HG03460 (cell line): ENCODE measurements around the gene FAM43A.

ENCODE experiments used
- ATAC-seq: cut with Tn5 transposase; IDR thresholded peaks from one replicate; pipeline ENCODE4 v1.9.1; 2021; ENCODE audit not compliant: unreplicated experiment

FAM43A gene

GRCh38 chr3:194707147-194707540, 21.5 kb downstream of the FAM43A start:
- no peak for ATAC-seq

- no peak for ATAC-seq
Observed at GRCh38 chr3:194711286-194711685, 25.6 kb downstream of the FAM43A start.

GRCh38 chr3:194711913-194712312, 26.2 kb downstream of the FAM43A start:
- ATAC-seq, result no peak

GRCh38 chr3:194713299-194714136, 27.8 kb downstream of the FAM43A start:
- no peak for ATAC-seq

- ATAC-seq, result no peak
Observed at GRCh38 chr3:194714137-194714455, 28.4 kb downstream of the FAM43A start.

- no peak for ATAC-seq
Observed at GRCh38 chr3:194714564-194714963, 28.9 kb downstream of the FAM43A start.

GRCh38 chr3:194715022-194715800, 29.5 kb downstream of the FAM43A start:
- ATAC-seq, result no peak

GRCh38 chr3:194718079-194718478, 32.4 kb downstream of the FAM43A start:
- no peak for ATAC-seq

- ATAC-seq, result no peak
Observed at GRCh38 chr3:194720048-194720447, 34.4 kb downstream of the FAM43A start.

GRCh38 chr3:194723846-194724618, 38.3 kb downstream of the FAM43A start:
- no peak for ATAC-seq

- ATAC-seq, result no peak
Observed at GRCh38 chr3:194725346-194725745, 39.7 kb downstream of the FAM43A start.

GRCh38 chr3:194727435-194728128, 41.9 kb downstream of the FAM43A start:
- no peak for ATAC-seq

GRCh38 chr3:194728986-194729385, 43.3 kb downstream of the FAM43A start:
- ATAC-seq, result no peak

GRCh38 chr3:194730365-194730764, 44.7 kb downstream of the FAM43A start:
- no peak for ATAC-seq

- ATAC-seq, result no peak
Observed at GRCh38 chr3:194731506-194732073, 45.9 kb downstream of the FAM43A start.

- ATAC-seq, result no peak
Observed at GRCh38 chr3:194732617-194733016, 46.9 kb downstream of the FAM43A start.

- ATAC-seq, result no peak
Observed at GRCh38 chr3:194736277-194736895, 50.7 kb downstream of the FAM43A start.

- no peak for ATAC-seq
Observed at GRCh38 chr3:194736896-194737600, 51.4 kb downstream of the FAM43A start.
